Measurements from ENCODE around the gene GBE1.

- TF ChIP-seq CTCF (IDR thresholded peaks at IDR 0.05) (no peak), POLR2A (IDR thresholded peaks at IDR 0.05) (no peak)
These were observed 28.7 kb upstream of the GBE1 start for GRCh38 chr3:81790117-81790516.

Data from adrenal gland (tissue), 5 donors.